Gastroesophageal sphincter (tissue), 4 donors: ENCODE results near the gene PREX1. TPM values are rescaled to one million over a fixed set of nuclear protein-coding genes. Genes with fewer than 3 reads are reported as not detected.
A peak's percentile ranks its signal among the peaks of the same experiment; 100 is the strongest.

ENCODE experiments used
- ATAC-seq: fragments of 150-250 bp; one replicate; pipeline ENCODE4 v1.9.1; 2016; ENCODE audit warnings: mild to moderate bottlenecking, moderate library complexity
- H3K27ac ChIP-seq, 4 donors: fragments of 200-600 bp; sonication (generic) in 3 of 4; 1 replicate in 3 of 4; 2 replicates in 1 of 4; pipeline ENCODE4 v1.5.1; 2016 to 2019
- H3K27me3 ChIP-seq: fragments of 200-600 bp; sonication (generic); one replicate; pipeline ENCODE4 v1.5.1; 2019
- H3K36me3 ChIP-seq, 2 donors: fragments of 200-600 bp; sonication (generic); one replicate each; pipeline ENCODE4 v1.5.1; 2019; ENCODE audit warnings: control low read depth in 1 of 2
- H3K4me1 ChIP-seq, 3 donors: fragments of 200-600 bp; sonication (generic); 1 replicate in 2 of 3; 2 replicates in 1 of 3; pipeline ENCODE4 v1.5.1; 2016 to 2019; ENCODE audit warnings: control low read depth in 2 of 3
- H3K4me3 ChIP-seq, 2 donors: fragments of 200-600 bp; sonication (generic); one replicate each; pipeline ENCODE4 v1.5.1; 2019; ENCODE audit warnings: mild to moderate bottlenecking in 1 of 2, moderate library complexity in 1 of 2
- H3K9me3 ChIP-seq, 3 donors: fragments of 200-600 bp; sonication (generic); one replicate each; pipeline ENCODE4 v1.5.1; 2017 to 2019; ENCODE audit warnings: control low read depth in 2 of 3
- CTCF ChIP-seq, 4 experiments: fragments of 200-600 bp in 2 of 4; fragments of 450-650 bp in 2 of 4; sonication (generic) in 1 of 4; IDR thresholded peaks; one replicate each; pipeline ENCODE4 v1.5.1; 2017 to 2019; ENCODE audit warnings: antibody characterized with exemption in 4 of 4, mild to moderate bottlenecking in 2 of 4, moderate library complexity in 2 of 4
- EP300 ChIP-seq: sonication (generic); formaldehyde crosslinking; IDR thresholded peaks from one replicate; pipeline ENCODE4 v1.6.1; 2017; ENCODE audit warnings: antibody characterized with exemption, mild to moderate bottlenecking
- POLR2A ChIP-seq, 2 donors: fragments of 450-650 bp; IDR thresholded peaks; one replicate each; pipeline ENCODE4 v1.6.1; 2017; ENCODE audit warnings: antibody characterized with exemption in 2 of 2, mild to moderate bottlenecking in 2 of 2, moderate library complexity in 1 of 2
- POLR2AphosphoS5 ChIP-seq: sonication (generic); formaldehyde crosslinking; IDR thresholded peaks from one replicate; pipeline ENCODE4 v1.6.1; 2017; ENCODE audit warnings: antibody characterized with exemption
- WGBS, 2 donors: methylation state at CpG; one replicate each; pipeline ENCODE4 v1.1.5; 2018; ENCODE audit warnings: low coverage in 1 of 2; 5-methylcytosine and 5-hydroxymethylcytosine counted together
- total RNA-seq, 4 donors: library from RNA; depleted of rRNA; stranded (reverse); fragments of >200 nt; gene quantifications; one replicate each; pipeline ENCODE4 v1.1.0, GENCODE V29; 2016

The PREX1 gene
- total RNA-seq, 4 donors from 2014 or later: 16.3 to 35.7 (median 20.0) TPM

GRCh38 chr20:48789781-48790472 is 37.9 kb downstream of the PREX1 start:
- H3K36me3 ChIP-seq: no peaks in the 10 kb centered on the region
- no peak overlapping the region for H3K4me3 ChIP-seq
- peaks cover 0 to 55% (median 9%) of the 10 kb centered on the region in 3 donors for H3K4me1 ChIP-seq
- no peaks in the 10 kb centered on the region for H3K9me3 ChIP-seq
- TF ChIP-seq POLR2AphosphoS5: no peak
- TF ChIP-seq CTCF (IDR thresholded peaks at IDR 0.05): no peak
- no peak for TF ChIP-seq EP300
- peaks cover 19% of the 10 kb centered on the region for H3K27me3 ChIP-seq
- no peak for ATAC-seq
- WGBS, 2 donors: 84 to 89% methylated on average over 5 to 9 of the region's 9 CpGs
- no peak overlapping the region for H3K27ac ChIP-seq

- 89 to 93% methylated on average over 2 to 6 of the region's 6 CpGs for WGBS, 2 donors
- Histone ChIP-seq H3K9me3 (no peaks in the 10 kb centered on the region), H3K27ac (no peak overlapping the region), H3K4me1 (peaks cover 0 to 48% (median 6%) of the 10 kb centered on the region in 3 donors), H3K4me3 (no peak overlapping the region), H3K36me3 (no peaks in the 10 kb centered on the region), H3K27me3 (peaks cover 25% of the 10 kb centered on the region)
- no peak for TF ChIP-seq CTCF (IDR thresholded peaks at IDR 0.05)
- no peak for TF ChIP-seq POLR2AphosphoS5
- no peak for TF ChIP-seq POLR2A (IDR thresholded peaks at IDR 0.05)
- no peak for TF ChIP-seq EP300
- ATAC-seq: no peak
These were observed 38.6 kb downstream of the PREX1 start for GRCh38 chr20:48789185-48789668.

- peaks cover 26% of the 10 kb centered on the region for H3K27me3 ChIP-seq
- ATAC-seq: no peak
- no peak for TF ChIP-seq POLR2AphosphoS5
- TF ChIP-seq CTCF (IDR thresholded peaks at IDR 0.05): no peak
- TF ChIP-seq EP300: no peak
- TF ChIP-seq POLR2A (IDR thresholded peaks at IDR 0.05): no peak
- peaks cover 0 to 44% (median 6%) of the 10 kb centered on the region in 3 donors for H3K4me1 ChIP-seq
- peak overlapping the region in 3 of 4 donors; percentile 33 to 67 (median 41) for H3K27ac ChIP-seq
- H3K36me3 ChIP-seq: no peaks in the 10 kb centered on the region
- H3K4me3 ChIP-seq: no peak overlapping the region
- H3K9me3 ChIP-seq: no peaks in the 10 kb centered on the region
- WGBS, 2 donors: 87 to 92% methylated on average over 8 to 9 of the region's 9 CpGs
These were observed 39.2 kb downstream of the PREX1 start for GRCh38 chr20:48788486-48789072.

GRCh38 chr20:48787861-48788375 is 39.9 kb downstream of the PREX1 start:
- H3K27me3 ChIP-seq: peaks cover 26% of the 10 kb centered on the region
- no peaks in the 10 kb centered on the region for H3K36me3 ChIP-seq
- H3K4me1 ChIP-seq: peaks cover 0 to 44% (median 6%) of the 10 kb centered on the region in 3 donors
- H3K27ac ChIP-seq: peak overlapping the region in 3 of 4 donors; percentile 33 to 67 (median 41)
- WGBS, 2 donors: 54 to 66% methylated on average over 8 to 9 of the region's 9 CpGs
- ATAC-seq: peak; percentile 80
- no peak overlapping the region for H3K4me3 ChIP-seq
- H3K9me3 ChIP-seq: no peaks in the 10 kb centered on the region
- no peak for TF ChIP-seq POLR2A (IDR thresholded peaks at IDR 0.05)
- TF ChIP-seq EP300: no peak
- TF ChIP-seq CTCF (IDR thresholded peaks at IDR 0.05): no peak
- no peak for TF ChIP-seq POLR2AphosphoS5
